ENCODE measurements around the gene CHML. TPM values are rescaled to one million over a fixed set of nuclear protein-coding genes. Genes with fewer than 3 reads are reported as not detected.
A peak's percentile ranks its signal among the peaks of the same experiment; 100 is the strongest.

Gene CHML
- total and polyA plus RNA-seq, 2 of the 8 experiments (the other 6 are each of a cell fraction or from before 2014, with no cell fraction given): 11.5 to 82.4 TPM

DNA sequence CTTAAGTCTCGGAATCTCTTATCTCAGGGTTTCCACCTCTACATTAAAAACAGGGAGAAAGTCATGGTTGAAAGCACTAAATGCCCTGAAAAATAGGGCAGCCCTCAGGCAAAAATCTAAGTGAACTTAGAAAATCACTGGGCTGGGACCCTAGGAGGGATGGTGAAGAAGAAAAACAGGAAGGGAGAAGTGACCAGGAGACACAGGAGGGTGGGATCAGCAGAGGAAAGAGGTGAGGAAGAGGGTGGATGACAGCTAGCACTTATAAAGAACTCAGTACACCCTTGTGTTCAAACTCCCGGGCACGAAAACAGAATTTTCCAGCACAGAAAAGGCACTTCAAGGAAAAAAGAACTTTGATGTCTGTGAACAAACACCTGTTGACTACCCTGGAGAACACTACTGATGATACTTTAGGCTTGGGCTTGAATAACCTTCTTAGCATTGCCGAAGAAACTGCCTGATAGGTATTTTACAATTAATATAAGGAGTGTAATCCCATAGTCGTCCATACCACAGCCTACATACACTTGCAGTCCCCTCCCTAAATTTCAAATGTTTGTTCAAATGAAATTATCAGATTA is 2.0 kb downstream of the CHML start:
- peaks cover 3 to 65% of the 10 kb centered on the region in 2 experiments; a peak in 3 of 4 replicates for H3K79me2 ChIP-seq (ENCODE audit: control insufficient read depth in 1 of 2, insufficient read depth in 2 of 2, low read length in 2 of 2)
- peaks cover 0 to 29% (median 11%) of the 10 kb centered on the region in 4 experiments; a peak in 6 of 8 replicates for H3K36me3 ChIP-seq (ENCODE audit: control insufficient read depth in 2 of 4, insufficient read depth in 4 of 4, low read length in 3 of 4)
- peaks cover 3% of the 10 kb centered on the region; the same call in 1 of the 2 replicates for H3K79me1 ChIP-seq (ENCODE audit: low read depth, low read length)
- H4K91ac ChIP-seq (replicated peaks; ENCODE audit: insufficient read length, low read length): no peak overlapping the region
- WGBS, 2 experiments (ENCODE audit: extremely low coverage in 1 of 2, insufficient coverage in 1 of 2, insufficient read length in 1 of 2, insufficient replicate concordance in 2 of 2, low coverage in 1 of 2, low lambda C conversion rate in 2 of 2, missing lambda C conversion rate in 1 of 2): 76% methylated on average over 5 of the region's 5 CpGs; no CpG with 5 or more reads in 1 of the 2 experiments
- no peak for TF ChIP-seq TEAD4 (IDR thresholded peaks at IDR 0.05; ENCODE audit: low read depth, low read length)
- no peak for TF ChIP-seq GTF2F1 (IDR thresholded peaks at IDR 0.05; ENCODE audit: borderline replicate concordance, low read depth, low read length)
- no peak for TF ChIP-seq SIRT6 (IDR thresholded peaks at IDR 0.05; ENCODE audit: low read length)
- TF ChIP-seq TCF12 (IDR thresholded peaks at IDR 0.05; ENCODE audit: low read depth, low read length): no peak
- no peak for TF ChIP-seq BCL11A (IDR thresholded peaks at IDR 0.05; ENCODE audit: low read depth in 2 of 2, low read length in 2 of 2)
- no peak for TF ChIP-seq SUZ12 (IDR thresholded peaks at IDR 0.05; ENCODE audit: low read length)
- TF ChIP-seq EZH2 (IDR thresholded peaks at IDR 0.05; ENCODE audit: low read depth, low read length, severe bottlenecking): no peak
- no peak for TF ChIP-seq KDM4A (IDR thresholded peaks at IDR 0.05; ENCODE audit: low read depth, low read length, severe bottlenecking)
- no peak overlapping the region for H2BK15ac ChIP-seq (ENCODE audit: low read length)
- no peak overlapping the region for H3K23ac ChIP-seq (ENCODE audit: insufficient read length)
- H3K9me3 ChIP-seq (ENCODE audit: insufficient read depth in 2 of 2, low read depth in 1 of 2, low read length in 1 of 2): peaks cover 0 to 6% of the 10 kb centered on the region in 2 experiments; a peak in 1 of 4 replicates
- DNase-seq (ENCODE audit: low read depth in 1 of 2, low spot score in 2 of 2): no peak
- no peak overlapping the region for H2BK20ac ChIP-seq (ENCODE audit: low read length)
- no peak overlapping the region for H4K8ac ChIP-seq (ENCODE audit: extremely low read depth, insufficient read depth, low read length)
- no peaks in the 10 kb centered on the region; a peak in 1 of 7 replicates for H3K27me3 ChIP-seq (replicated peaks in 1 of 4; ENCODE audit: control insufficient read depth in 3 of 4, extremely low read depth in 1 of 4, insufficient read depth in 3 of 4, low read length in 3 of 4)
- H3K4me1 ChIP-seq (replicated peaks in 1 of 4; ENCODE audit: control insufficient read depth in 3 of 4, insufficient read depth in 4 of 4, low read length in 3 of 4): peaks cover 0 to 7% (median 3%) of the 10 kb centered on the region in 4 experiments; a peak in 5 of 7 replicates
- no peak overlapping the region for H2BK120ac ChIP-seq (replicated peaks; ENCODE audit: low read depth, low read length)
- no peak overlapping the region for H3K18ac ChIP-seq (ENCODE audit: extremely low read depth, low read length)
- ChIA-PET POLR2A (ENCODE audit: partially characterized antibody) (no interaction called here), CTCF (ENCODE audit: partially characterized antibody) (interaction anchor here (0.7 to 1.2 kb wide), 3 partner anchors 11 to 27 kb away, joined by 3 to 4 read pairs (median 3); no protein-coding TSS in a partner anchor)
- peaks cover 4% of the 10 kb centered on the region; the same call in 1 of the 2 replicates for H3K23me2 ChIP-seq (ENCODE audit: low read depth, low read length)
- H2BK12ac ChIP-seq (ENCODE audit: low read depth, low read length): no peak overlapping the region
- no peak overlapping the region for H4K5ac ChIP-seq (ENCODE audit: insufficient read length, low read depth, low read length)
- no peak overlapping the region for H3K9ac ChIP-seq (replicated peaks in 1 of 4; ENCODE audit: extremely low read depth in 1 of 4, low read depth in 3 of 4, low read length in 3 of 4)
- no peak for FAIRE-seq
- H3K56ac ChIP-seq (replicated peaks; ENCODE audit: insufficient read length, low read depth, low read length): no peak overlapping the region
- peak overlapping the region; percentile 71 to 76 for H3K4me2 ChIP-seq (ENCODE audit: insufficient read depth in 1 of 2, low read depth in 2 of 2, low read length in 2 of 2)
- H2AK5ac ChIP-seq (ENCODE audit: low read depth, low read length): no peak overlapping the region
- H3K14ac ChIP-seq (ENCODE audit: insufficient read length): no peak overlapping the region
- H3K4ac ChIP-seq (replicated peaks; ENCODE audit: insufficient read length, low read depth, low read length): no peak overlapping the region
- H2BK5ac ChIP-seq (ENCODE audit: low read depth, low read length): no peak overlapping the region
- H2AFZ ChIP-seq (ENCODE audit: low read length): no peak overlapping the region
- peaks cover 0 to 10% of the 10 kb centered on the region in 2 experiments for H4K20me1 ChIP-seq (replicated peaks in 1 of 2; ENCODE audit: control insufficient read depth in 1 of 2, insufficient read depth in 2 of 2, low read length in 2 of 2)
- no peak overlapping the region for H3K27ac ChIP-seq (ENCODE audit: low read depth, low read length)
- peak overlapping the region; percentile 23 to 100 (median 64) for H3K4me3 ChIP-seq (ENCODE audit: extremely low read depth in 1 of 4, insufficient read depth in 2 of 4, low read depth in 3 of 4, low read length in 4 of 4)

Measured in H1 (cell line).